ENCODE measurements around the gene RTCA.

Gene RTCA

GRCh38 chr1:100309863-100310262, 43.8 kb downstream of the RTCA start:
- H3K27ac ChIP-seq = no peak overlapping the region
- TF ChIP-seq Cebpa-rat (IDR thresholded peaks at IDR 0.05) = no peak
- H3K4me3 ChIP-seq = no peak overlapping the region
- no peaks in the 10 kb centered on the region for H3K27me3 ChIP-seq
- H3K4me2 ChIP-seq = no peak overlapping the region
- H3K4me1 ChIP-seq = peaks cover 0 to 24% (median 0%) of the 10 kb centered on the region in 10 experiments; a peak in 7 of 20 replicates
- no peaks in the 10 kb centered on the region for H3K36me3 ChIP-seq
- H3K9ac ChIP-seq = no peak overlapping the region
- peaks cover 5 to 16% (median 8%) of the 10 kb centered on the region in 11 experiments; a peak in 16 of 22 replicates for H3K9me3 ChIP-seq (replicated peaks in 1 of 11)
- H4K20me1 ChIP-seq = no peaks in the 10 kb centered on the region

GRCh38 chr1:100313382-100313781, 47.4 kb downstream of the RTCA start:
- no peak overlapping the region for H3K27ac ChIP-seq
- H4K20me1 ChIP-seq = no peaks in the 10 kb centered on the region
- no peak overlapping the region for H3K4me2 ChIP-seq
- H3K9ac ChIP-seq = no peak overlapping the region
- peaks cover 23 to 36% (median 28%) of the 10 kb centered on the region in 11 experiments for H3K9me3 ChIP-seq (replicated peaks in 1 of 11)
- peaks cover 0 to 4% (median 0%) of the 10 kb centered on the region in 10 experiments; a peak in 2 of 20 replicates for H3K4me1 ChIP-seq
- peaks cover 0 to 9% (median 0%) of the 10 kb centered on the region in 11 experiments; a peak in 2 of 22 replicates for H3K36me3 ChIP-seq
- no peaks in the 10 kb centered on the region for H3K27me3 ChIP-seq
- no peak overlapping the region for H3K4me3 ChIP-seq
- TF ChIP-seq Cebpa-rat (IDR thresholded peaks at IDR 0.05) = no peak

- peaks cover 0 to 9% (median 0%) of the 10 kb centered on the region in 11 experiments; a peak in 2 of 22 replicates for H3K36me3 ChIP-seq
- TF ChIP-seq Cebpa-rat (IDR thresholded peaks at IDR 0.05) = no peak
- no peak overlapping the region for H3K27ac ChIP-seq
- H3K4me1 ChIP-seq = no peaks in the 10 kb centered on the region
- H3K9ac ChIP-seq = no peak overlapping the region
- H3K4me3 ChIP-seq = no peak overlapping the region
- H3K27me3 ChIP-seq = no peaks in the 10 kb centered on the region
- H3K9me3 ChIP-seq (replicated peaks in 1 of 11) = peaks cover 35 to 44% (median 42%) of the 10 kb centered on the region in 11 experiments
- H3K4me2 ChIP-seq = no peak overlapping the region
- no peaks in the 10 kb centered on the region for H4K20me1 ChIP-seq
Measured at GRCh38 chr1:100316622-100317021, 50.6 kb downstream of the RTCA start.

DNA sequence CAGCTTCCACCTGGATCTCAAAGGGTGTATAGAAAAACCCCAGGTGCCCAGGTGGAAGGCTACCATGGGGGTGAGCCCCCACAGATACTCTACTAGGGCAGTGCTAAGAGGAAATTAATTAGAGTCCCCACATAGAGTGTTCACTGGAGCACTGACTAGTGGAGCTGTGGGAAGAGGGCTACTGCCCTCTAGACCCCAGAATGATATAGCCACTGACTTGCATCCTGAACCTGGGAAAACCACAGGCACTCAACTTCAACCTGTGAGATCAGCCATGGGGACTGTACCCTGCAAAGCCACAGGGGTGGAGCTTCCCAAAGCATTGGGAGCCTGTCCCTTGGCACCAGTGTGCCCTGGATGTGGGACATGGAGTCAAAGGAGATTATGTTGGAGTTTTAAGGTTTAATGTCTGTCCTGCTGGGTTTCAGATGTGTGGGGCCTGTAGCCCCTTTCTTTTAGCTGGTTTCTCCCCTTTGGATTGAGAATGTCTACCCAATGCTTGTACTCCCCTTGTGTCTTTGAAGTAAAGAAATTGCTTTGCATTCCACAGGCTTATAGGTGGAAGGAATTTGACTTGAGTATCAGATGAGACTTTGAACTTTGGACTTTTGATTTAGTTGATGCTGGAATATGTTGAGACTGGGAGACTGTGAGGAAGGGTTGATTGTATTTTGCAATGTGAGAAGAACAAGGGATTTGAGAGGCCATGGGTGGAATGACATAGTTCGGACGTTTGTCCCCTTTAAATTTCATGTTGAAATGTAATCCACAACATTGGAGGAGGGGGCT, 54.5 kb downstream of the RTCA start:
- Histone ChIP-seq H3K27ac (no peak overlapping the region), H3K4me1 (no peaks in the 10 kb centered on the region), H3K36me3 (peaks cover 0 to 7% (median 0%) of the 10 kb centered on the region in 11 experiments; a peak in 2 of 22 replicates), H3K9ac (no peak overlapping the region), H3K4me2 (no peak overlapping the region), H3K9me3 (replicated peaks in 1 of 11) (peaks cover 30 to 39% (median 37%) of the 10 kb centered on the region in 11 experiments), H3K4me3 (no peak overlapping the region), H3K27me3 (no peaks in the 10 kb centered on the region), H4K20me1 (no peaks in the 10 kb centered on the region)
- no peak for TF ChIP-seq Cebpa-rat (IDR thresholded peaks at IDR 0.05)

DNA sequence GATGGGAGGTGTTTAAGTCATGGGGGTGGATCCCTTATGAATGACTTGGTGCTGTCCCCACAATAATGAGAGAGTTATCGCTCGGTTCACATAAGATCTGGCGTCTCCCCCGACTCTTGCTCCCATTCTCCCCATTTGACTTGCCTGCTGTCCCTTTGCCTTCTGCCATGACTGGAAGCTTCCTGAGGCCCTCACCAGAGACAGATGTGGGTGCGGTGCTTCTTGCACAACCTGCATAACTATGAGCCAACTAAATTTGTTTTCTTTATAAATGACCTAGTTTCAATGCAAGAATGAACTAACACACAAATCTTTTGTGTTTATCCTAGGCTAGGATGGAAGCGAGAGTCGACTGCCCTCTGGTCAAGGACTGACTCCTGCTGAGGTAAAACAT, 55.1 kb downstream of the RTCA start:
- no peaks in the 10 kb centered on the region for H3K4me1 ChIP-seq
- TF ChIP-seq Cebpa-rat (IDR thresholded peaks at IDR 0.05) = no peak
- H3K9ac ChIP-seq = no peak overlapping the region
- no peak overlapping the region for H3K4me3 ChIP-seq
- no peaks in the 10 kb centered on the region for H4K20me1 ChIP-seq
- peaks cover 24 to 33% (median 31%) of the 10 kb centered on the region in 11 experiments for H3K9me3 ChIP-seq (replicated peaks in 1 of 11)
- peaks cover 0 to 2% (median 0%) of the 10 kb centered on the region in 11 experiments; a peak in 2 of 22 replicates for H3K36me3 ChIP-seq
- no peak overlapping the region for H3K4me2 ChIP-seq
- H3K27ac ChIP-seq = no peak overlapping the region
- H3K27me3 ChIP-seq = no peaks in the 10 kb centered on the region

DNA sequence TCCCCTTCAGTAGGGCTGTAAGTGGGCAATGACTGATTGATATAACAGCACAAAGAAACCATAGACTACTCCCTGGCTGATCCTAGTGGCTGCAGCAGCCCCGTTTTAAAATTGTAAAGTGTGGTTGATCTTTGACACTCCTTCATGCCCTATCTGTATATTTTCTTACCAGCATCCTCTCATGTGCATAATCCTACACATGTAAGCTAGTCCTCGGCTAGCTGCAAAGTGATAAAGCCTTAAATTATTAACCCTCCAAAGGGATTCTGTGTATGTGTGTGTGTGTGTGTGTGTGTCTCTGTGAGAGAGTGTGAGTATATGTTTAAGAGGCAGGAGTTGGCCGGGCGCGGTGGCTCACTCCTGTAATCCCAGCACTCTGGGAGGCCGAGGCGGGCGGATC, 55.5 kb downstream of the RTCA start:
- Histone ChIP-seq H3K9ac (no peak overlapping the region), H3K4me1 (no peaks in the 10 kb centered on the region), H3K9me3 (replicated peaks in 1 of 11) (peaks cover 20 to 29% (median 27%) of the 10 kb centered on the region in 11 experiments), H3K36me3 (no peaks in the 10 kb centered on the region), H3K27me3 (no peaks in the 10 kb centered on the region), H3K4me3 (no peak overlapping the region), H4K20me1 (no peaks in the 10 kb centered on the region), H3K4me2 (no peak overlapping the region), H3K27ac (no peak overlapping the region)
- TF ChIP-seq Cebpa-rat (IDR thresholded peaks at IDR 0.05) = no peak

- Histone ChIP-seq H3K4me2 (no peak overlapping the region), H3K9ac (no peak overlapping the region)
Measured at GRCh38 chr1:100322436-100323211, 56.6 kb downstream of the RTCA start.

DNA sequence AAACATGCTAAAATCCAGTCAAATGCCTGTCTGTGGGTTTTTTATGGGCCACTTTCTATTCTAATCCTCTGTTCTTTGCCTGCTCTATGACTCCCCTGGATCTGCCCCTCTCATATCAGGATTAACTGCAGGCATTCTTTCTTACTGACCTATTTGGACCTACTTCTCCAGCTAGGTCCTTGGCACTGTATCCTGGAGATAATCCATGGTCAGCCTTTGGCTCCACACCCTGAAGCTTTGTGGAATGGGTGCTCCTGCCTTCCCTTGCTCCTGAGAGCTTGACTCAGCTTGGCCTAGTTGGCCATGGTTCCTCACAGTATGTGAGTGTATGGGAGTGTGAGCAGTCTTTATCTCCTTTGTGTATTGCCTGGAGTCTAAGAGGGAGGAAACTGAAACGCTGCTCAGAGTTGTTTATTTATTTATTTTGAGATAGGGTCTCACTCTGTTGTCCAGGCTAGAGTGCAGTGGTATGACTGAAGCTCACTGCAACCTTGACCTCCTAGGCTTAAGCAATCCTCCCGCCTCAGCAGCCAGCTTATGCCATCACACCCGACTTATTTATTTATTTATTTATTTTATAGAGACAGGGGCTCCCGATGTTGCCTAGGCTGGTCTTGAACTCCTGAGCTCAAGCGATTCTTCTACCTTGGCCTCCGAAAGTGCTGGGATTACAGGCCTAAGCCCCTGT, 57.5 kb downstream of the RTCA start:
- H3K4me1 ChIP-seq = no peaks in the 10 kb centered on the region
- TF ChIP-seq Cebpa-rat (IDR thresholded peaks at IDR 0.05) = no peak
- H3K4me3 ChIP-seq = no peak overlapping the region
- H3K9me3 ChIP-seq (replicated peaks in 1 of 11) = peaks cover 15 to 25% (median 22%) of the 10 kb centered on the region in 11 experiments; a peak in 21 of 22 replicates
- no peaks in the 10 kb centered on the region for H3K27me3 ChIP-seq
- no peak overlapping the region; a peak in 1 of 22 replicates for H3K27ac ChIP-seq
- no peak overlapping the region for H3K4me2 ChIP-seq
- H3K36me3 ChIP-seq = no peaks in the 10 kb centered on the region
- H3K9ac ChIP-seq = no peak overlapping the region
- no peaks in the 10 kb centered on the region for H4K20me1 ChIP-seq

More at GRCh38 chr1:100322436-100323211, 56.6 kb downstream of the RTCA start:
- H3K9me3 ChIP-seq (replicated peaks in 1 of 11) = peaks cover 15 to 25% (median 22%) of the 10 kb centered on the region in 11 experiments; a peak in 21 of 22 replicates
- no peaks in the 10 kb centered on the region for H3K4me1 ChIP-seq
- TF ChIP-seq Cebpa-rat (IDR thresholded peaks at IDR 0.05) = no peak
- no peak overlapping the region for H3K27ac ChIP-seq
- no peaks in the 10 kb centered on the region for H3K27me3 ChIP-seq
- H4K20me1 ChIP-seq = no peaks in the 10 kb centered on the region
- no peaks in the 10 kb centered on the region for H3K36me3 ChIP-seq
- H3K4me3 ChIP-seq = no peak overlapping the region

Data from BLaER1 treated with 17β-estradiol and CSF1 and Interleukin-3, amounts not matched to agents 10 nM and 100 nM (cell line).